ENCODE data around the gene CENPP. TPM values are rescaled to one million over a fixed set of nuclear protein-coding genes. Genes with fewer than 3 reads are reported as not detected.

Gene CENPP
- polyA plus RNA-seq, 4 donors = 5.2 to 7.3 (median 5.7) TPM

DNA sequence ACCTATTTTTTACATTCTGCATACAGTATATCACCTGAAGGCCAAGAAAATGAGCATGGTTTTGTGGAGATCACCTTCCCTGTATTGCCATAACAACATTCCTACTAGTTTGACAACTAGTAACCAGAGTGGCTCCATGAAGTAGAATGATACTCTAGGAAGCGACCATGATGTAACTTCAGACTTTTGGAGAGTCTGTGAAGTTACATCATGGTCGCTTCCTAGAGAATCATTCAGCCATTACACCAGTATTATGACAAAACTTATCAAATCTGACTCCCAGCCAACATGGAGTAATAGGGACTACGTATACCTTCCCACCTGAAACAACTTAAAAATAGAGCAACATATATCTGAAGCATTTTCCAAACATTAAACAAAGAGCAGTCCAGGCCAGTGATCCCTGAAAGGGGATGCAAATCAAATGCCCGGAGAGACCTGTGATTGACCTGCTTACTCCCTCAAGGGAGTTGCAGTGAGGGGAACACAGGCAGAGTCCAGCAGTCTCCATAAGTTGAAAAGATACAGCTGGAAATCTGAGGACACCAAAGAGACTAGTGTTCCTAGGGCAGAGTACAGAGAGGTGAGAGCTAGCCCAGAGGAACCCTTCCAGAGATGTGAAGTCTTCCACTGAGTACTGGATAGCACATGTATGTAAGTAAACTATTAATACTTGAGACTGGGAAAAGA lies 202.2 kb downstream of the CENPP start:
- peak in 1 of 4 donors; percentile 38 for DNase-seq (ENCODE audit: low read depth in 4 of 4, low spot score in 3 of 4)

DNA sequence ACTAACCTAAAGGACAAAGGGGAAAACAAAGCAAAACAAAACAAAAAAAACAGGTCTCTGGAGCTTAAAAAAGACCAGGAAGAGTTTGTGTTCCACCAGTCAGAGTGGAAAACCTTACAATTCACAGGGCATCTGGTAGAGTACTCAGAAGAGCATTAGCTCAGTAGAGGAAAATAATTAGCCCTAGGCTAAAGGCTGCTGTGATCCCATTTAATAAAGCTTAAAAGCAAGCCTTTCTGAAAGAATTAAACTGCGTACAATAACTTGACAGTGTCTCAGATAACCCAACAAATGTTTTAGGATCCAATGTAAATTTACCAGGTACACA lies 202.7 kb downstream of the CENPP start:
- no peak for DNase-seq (ENCODE audit: low read depth in 4 of 4, low spot score in 3 of 4)

- no peak for DNase-seq (ENCODE audit: low read depth in 4 of 4, low spot score in 3 of 4)
Measured at GRCh38 chr9:92529124-92529523, 203.4 kb downstream of the CENPP start.

DNA sequence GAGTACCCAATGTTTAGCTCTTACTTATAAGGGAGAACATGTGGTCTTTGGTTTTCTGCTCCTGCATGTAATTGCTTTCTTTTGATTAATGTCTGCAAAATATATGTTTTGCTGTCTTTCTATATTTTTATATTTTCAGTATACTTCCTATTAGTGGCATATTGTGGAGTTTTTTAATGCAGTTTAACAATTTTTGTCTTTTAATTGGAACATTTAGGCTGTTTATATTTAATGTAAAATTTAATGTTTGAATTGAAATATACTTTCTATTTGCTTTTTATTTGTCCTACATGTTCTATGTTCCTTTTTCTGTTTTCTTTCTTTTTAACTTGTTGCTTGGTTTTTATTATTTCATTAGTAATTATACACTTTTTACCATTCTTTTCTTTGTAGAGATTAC lies 205.1 kb downstream of the CENPP start:
- no peak for DNase-seq (ENCODE audit: low read depth in 4 of 4, low spot score in 3 of 4)

DNA sequence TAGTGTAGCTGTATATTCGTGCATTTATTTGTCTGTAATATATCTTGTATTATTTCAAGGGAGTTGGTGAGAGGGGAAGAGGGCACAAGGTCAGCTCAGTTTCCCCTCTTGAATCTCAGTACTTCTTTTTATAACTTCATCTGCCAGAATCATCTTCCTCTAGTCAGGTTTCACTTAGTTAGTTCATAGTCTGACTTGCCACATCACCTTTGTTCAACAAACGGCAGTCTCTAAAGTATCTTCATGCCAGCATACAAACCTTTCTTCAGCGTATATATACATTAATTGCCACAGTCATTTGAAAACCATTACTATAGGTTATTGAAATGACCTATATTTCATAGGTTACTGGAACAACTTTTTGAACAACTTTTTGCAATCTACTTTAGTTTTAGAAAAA lies 208.5 kb downstream of the CENPP start:
- DNase-seq (ENCODE audit: low read depth in 4 of 4, low spot score in 3 of 4) = no peak

DNA sequence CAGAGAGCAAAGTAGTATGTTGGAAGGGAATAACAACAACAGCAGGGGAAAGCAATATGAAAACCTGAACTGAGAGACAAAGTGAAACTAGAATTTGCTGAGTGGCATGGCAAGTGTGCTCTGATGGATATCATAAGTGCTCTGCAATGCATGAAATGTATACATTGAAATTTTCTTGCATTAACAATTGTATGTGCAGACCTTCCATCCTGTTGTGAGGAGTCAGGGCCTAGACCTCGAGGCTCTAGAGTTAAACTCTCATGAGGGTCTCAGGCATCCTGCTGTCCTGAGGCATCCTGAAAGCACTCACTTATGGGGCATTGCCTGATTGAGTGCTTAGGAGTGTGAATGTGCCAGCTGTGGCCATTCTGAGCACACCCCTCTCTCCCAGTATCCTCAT lies 208.9 kb downstream of the CENPP start:
- no peak for DNase-seq (ENCODE audit: low read depth in 4 of 4, low spot score in 3 of 4)

DNA sequence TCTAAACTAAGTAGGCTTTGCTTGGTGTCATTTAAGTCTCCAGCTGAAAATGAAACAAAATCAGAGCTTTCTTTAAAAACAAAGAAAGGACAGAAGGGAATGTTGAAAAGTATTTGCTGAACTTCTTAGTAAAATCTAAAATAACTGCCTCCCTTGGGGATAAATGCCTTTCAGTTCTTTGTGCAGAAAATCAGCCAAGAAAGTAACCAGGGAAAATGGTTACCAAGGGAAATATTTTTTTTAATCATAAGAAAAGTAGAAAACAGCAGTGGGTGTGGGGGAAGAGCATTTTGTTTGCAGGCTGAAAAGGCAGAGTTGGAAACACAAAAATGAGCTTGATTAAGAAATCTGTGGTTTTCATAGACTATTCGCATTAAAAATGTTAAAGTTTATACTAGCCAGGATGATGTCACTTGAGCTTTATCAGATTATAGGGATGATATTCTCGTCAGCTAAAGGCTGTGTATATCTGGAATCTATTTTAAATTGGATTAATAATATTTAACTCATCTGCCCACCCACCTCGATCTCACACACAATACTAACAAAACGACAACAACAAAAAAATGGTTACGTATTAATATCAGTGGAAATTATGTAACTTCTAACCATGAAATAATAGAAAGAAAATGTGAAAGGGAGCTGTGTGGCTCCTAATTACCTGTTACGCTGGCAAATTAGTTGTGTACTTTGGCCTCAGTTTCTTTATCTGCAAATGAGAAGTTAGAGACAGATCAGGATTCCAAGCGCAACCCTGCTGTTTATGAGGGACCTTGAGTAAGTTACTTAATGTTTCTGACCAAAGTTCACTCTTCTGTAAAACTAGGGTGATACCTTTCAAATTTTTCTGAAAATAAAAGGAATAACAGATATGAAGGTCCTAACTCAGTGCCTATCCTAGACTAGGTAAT lies 210.4 kb downstream of the CENPP start, which contains the start of gene ECM2:
Gene ECM2 (minus strand): TSS at position 51 of the 911 bp plus-strand sequence. CDS start 13,124 bp downstream, outside the sequence.
- DNase-seq (ENCODE audit: low read depth in 4 of 4, low spot score in 3 of 4) = peak in 1 of 4 donors; percentile 22

GRCh38 chr9:92538541-92538940 lies 212.8 kb downstream of the CENPP start:
- DNase-seq (ENCODE audit: low read depth in 4 of 4, low spot score in 3 of 4) = no peak

DNA sequence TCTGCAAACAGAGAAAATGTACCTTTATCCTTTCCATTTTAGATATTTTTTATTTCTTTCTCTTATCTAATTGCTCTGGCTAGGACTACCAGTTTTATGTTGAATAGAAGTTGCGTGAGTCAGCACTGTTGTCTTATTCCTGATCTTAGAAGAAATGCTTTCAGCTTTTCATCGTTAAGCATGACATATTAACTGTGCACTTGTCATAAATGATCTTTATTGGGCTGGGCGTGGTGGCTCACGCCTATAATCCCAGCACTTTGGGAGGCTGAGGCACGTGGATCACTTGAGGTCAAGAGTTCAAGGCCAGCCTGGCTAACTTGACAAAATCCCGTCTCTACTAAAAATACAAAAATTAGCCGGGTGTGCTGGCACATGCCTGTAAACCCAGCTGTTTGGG lies 218.2 kb downstream of the CENPP start:
- DNase-seq (ENCODE audit: low read depth in 4 of 4, low spot score in 3 of 4) = no peak

DNA sequence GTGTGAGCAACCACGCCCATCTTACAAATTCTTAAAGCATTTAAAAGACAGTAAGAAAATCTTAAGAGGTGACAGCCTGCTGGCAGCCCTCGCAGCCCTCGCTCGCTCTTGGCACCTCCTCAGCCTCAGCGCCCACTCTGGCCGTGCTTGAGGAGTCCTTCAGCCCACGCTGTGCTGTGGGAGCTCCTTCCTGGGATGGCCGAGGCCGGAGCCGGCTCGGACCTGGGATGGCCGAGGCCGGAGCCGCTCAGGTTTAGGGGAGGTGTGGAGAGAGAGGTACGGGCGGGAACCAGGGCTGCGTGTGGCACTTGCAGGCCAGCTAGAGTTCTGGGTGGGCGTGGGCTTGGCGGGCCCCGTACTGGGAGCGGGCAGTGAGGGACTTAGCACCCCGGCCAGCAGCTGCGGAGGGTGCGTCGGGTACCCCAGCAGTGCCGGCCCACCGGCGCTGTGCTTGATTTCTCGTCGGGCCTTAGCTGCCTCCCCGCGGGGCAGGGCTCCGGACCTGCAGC lies 219.3 kb downstream of the CENPP start:
- DNase-seq (ENCODE audit: low read depth in 4 of 4, low spot score in 3 of 4) = no peak

DNA sequence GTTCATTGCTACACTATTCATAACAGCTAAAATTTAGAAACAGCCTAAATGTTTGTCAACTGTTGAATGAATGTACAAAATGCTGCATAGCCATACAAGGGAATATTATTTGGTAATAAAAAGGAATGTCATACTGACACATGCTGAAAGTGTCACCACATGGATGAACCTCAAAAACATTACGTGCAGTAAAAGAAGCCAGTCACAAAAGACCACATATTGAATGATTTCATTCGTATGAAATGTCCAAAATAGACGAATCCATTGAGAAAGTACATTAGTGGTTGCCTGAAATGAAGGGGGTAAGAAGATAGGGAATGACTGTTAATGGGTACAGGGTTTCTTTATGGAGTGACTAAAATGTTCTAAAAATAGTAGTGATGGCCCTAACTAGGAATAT lies 221.6 kb downstream of the CENPP start:
- no peak for DNase-seq (ENCODE audit: low read depth in 4 of 4, low spot score in 3 of 4)

- no peak for DNase-seq (ENCODE audit: low read depth in 4 of 4, low spot score in 3 of 4)
Measured at GRCh38 chr9:92550765-92551164, 225.0 kb downstream of the CENPP start.

GRCh38 chr9:92558612-92559374 lies 233.0 kb downstream of the CENPP start:
- DNase-seq (ENCODE audit: low read depth in 4 of 4, low spot score in 3 of 4) = no peak

GRCh38 chr9:92561374-92562330 lies 235.9 kb downstream of the CENPP start:
- DNase-seq (ENCODE audit: low read depth in 4 of 4, low spot score in 3 of 4) = no peak

DNA sequence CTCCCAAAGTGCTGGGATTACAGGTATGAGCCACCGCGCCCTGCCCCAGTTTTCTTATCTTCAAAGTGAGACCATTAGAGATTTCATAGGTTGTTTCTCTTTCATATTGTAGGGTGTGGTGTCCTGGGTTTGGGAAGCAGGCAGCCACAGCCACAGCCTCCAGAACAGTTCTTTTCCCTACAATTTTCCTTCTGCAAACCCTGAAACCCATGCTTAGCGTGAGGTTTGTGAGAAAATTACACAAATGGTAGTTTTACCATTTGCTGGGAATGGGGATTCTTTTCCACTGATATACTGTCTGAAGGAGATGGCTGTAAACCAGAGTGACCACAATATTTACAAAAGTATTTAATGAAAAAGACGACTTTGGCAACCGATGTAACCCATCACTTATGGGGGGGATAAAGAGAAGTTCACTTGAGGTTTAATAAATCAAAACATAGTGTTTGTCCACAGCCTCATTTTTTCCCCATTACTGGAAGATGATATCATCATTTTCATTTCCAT lies 236.8 kb downstream of the CENPP start:
- no peak for DNase-seq (ENCODE audit: low read depth in 4 of 4, low spot score in 3 of 4)

GRCh38 chr9:92563116-92564100 lies 237.7 kb downstream of the CENPP start:
- no peak for DNase-seq (ENCODE audit: low read depth in 4 of 4, low spot score in 3 of 4)

DNA sequence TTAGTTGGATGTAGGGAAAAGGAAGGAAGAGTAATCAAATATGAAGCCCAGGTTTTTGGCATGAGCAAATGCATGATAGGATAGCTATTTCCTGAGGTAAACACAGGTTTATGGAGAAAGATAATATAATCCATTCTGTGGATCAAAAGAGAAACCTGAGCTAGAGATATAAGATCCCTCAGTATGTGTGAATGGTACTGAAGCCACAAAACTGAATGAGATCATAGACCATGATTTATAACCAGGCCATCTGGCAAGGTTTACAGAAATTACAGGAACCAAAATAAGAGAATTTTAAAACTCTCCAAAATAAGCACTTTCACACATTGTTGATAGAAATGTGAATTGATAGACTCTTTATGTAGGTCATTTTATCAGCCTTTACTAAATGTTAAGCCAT lies 238.8 kb downstream of the CENPP start:
- no peak for DNase-seq (ENCODE audit: low read depth in 4 of 4, low spot score in 3 of 4)

- DNase-seq (ENCODE audit: low read depth in 4 of 4, low spot score in 3 of 4) = no peak
Measured at GRCh38 chr9:92564982-92565381, 239.2 kb downstream of the CENPP start.

All from right renal pelvis (tissue), 4 donors.